Stimulated activated CD4-positive, alpha-beta T cell treated with anti-CD3 and anti-CD28 coated beads, Interleukin-15, amount 100 ng/mL, for 48 hours (primary cell): ENCODE results near the gene QTRT2.

Experiments
- DNase-seq, 2 donors: peaks; one replicate each; pipeline ENCODE4 v3.0.0-alpha.2; 2020; ENCODE audit warnings: low read depth in 2 of 2

QTRT2 gene

GRCh38 chr3:114122027-114122709 is 65.6 kb downstream of the QTRT2 start:
- DNase-seq = no peak

GRCh38 chr3:114126461-114126860 is 69.9 kb downstream of the QTRT2 start:
- DNase-seq = no peak

GRCh38 chr3:114127517-114127916 is 71.0 kb downstream of the QTRT2 start:
- no peak for DNase-seq

- no peak for DNase-seq
Measured at GRCh38 chr3:114128231-114128630, 71.7 kb downstream of the QTRT2 start.

GRCh38 chr3:114128826-114129225 is 72.3 kb downstream of the QTRT2 start:
- no peak for DNase-seq

- no peak for DNase-seq
Measured at GRCh38 chr3:114132500-114132899, 76.0 kb downstream of the QTRT2 start.

GRCh38 chr3:114133947-114134346 is 77.4 kb downstream of the QTRT2 start:
- DNase-seq = no peak
